HFFc6 (cell line): Measurements from ENCODE around the gene ZNF385D. TPM values are rescaled to one million over a fixed set of nuclear protein-coding genes. Genes with fewer than 3 reads are reported as not detected.
"Not testable (repeated sequence)": the region's sequence is repeated elsewhere in the genome, so short reads cannot be mapped to it uniquely, and the experiment has no call there.

ENCODE experiments used
- DNase-seq: peaks from one replicate; pipeline ENCODE4 v3.0.0-alpha.2; 2018
- H3K27ac Mint-ChIP-seq: 2 replicates; pipeline ENCODE4 v1.8.0; 2020; ENCODE audit warnings: mild to moderate bottlenecking, mixed read lengths
- H3K27me3 Mint-ChIP-seq: 2 replicates; pipeline ENCODE4 v1.8.0; 2021; ENCODE audit warnings: mild to moderate bottlenecking, moderate library complexity, mixed read lengths; ENCODE audit not compliant: insufficient read depth
- H3K36me3 Mint-ChIP-seq: 2 replicates; pipeline ENCODE4 v1.8.0; 2021; ENCODE audit warnings: low read depth, mixed read lengths
- H3K4me1 Mint-ChIP-seq: 2 replicates; pipeline ENCODE4 v1.8.0; 2020; ENCODE audit warnings: low read depth, mixed read lengths
- H3K4me3 Mint-ChIP-seq: 2 replicates; pipeline ENCODE4 v1.8.0; 2020; ENCODE audit warnings: mild to moderate bottlenecking, moderate library complexity, mixed read lengths
- H3K9me3 Mint-ChIP-seq: 2 replicates; pipeline ENCODE4 v1.8.0; 2020; ENCODE audit warnings: mild to moderate bottlenecking, mixed read lengths
- total RNA-seq, 6 experiments: library from RNA; stranded (reverse); fragmentation: NEBNext Ultra II Directional; extraction: Animal tissue kit (Norgen Biotek cat#: 25700); gene quantifications; 2 replicates in 1 of 6; 3 replicates in 5 of 6; pipeline ENCODE4 v1.2.3, GENCODE V29; 2021
- TF ChIP-seq, protein P1 (sequence below): fragments of 200-600 bp; sonication (generic); IDR thresholded peaks from 2 replicates; pipeline ENCODE4 v1.5.0; 2021; ENCODE audit warnings: antibody characterized with exemption, mild to moderate bottlenecking

The ZNF385D gene
- total RNA-seq, 6 experiments from 2014 or later, result 3.0 to 4.8 (median 4.1) TPM

DNA sequence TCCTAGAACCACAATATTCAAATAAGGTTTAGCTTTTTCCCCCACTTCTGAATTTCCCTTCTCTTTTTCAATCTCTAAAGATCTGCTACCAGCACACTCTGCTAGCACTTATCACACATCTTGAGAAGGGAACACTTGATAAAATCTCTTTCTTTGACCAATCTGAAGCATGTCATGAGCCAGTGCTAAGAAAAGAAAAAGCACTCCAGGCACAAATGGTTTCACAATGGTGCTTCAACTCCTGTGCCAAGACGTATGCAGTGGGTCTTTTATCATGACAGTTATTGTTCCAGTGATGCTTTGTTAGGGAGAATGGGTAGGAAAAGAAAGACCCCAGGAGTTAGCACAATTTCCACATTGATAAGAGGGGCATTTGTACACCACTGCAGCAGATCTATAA lies 248.4 kb downstream of the ZNF385D start:
- Mint-ChIP-seq H3K4me3 (no peak overlapping the region), H3K27me3 (peaks cover 2% of the 10 kb centered on the region), H3K9me3 (no peaks in the 10 kb centered on the region), H3K27ac (no peak overlapping the region), H3K36me3 (no peaks in the 10 kb centered on the region), H3K4me1 (peaks cover 9% of the 10 kb centered on the region)
- TF ChIP-seq, protein P1, sequence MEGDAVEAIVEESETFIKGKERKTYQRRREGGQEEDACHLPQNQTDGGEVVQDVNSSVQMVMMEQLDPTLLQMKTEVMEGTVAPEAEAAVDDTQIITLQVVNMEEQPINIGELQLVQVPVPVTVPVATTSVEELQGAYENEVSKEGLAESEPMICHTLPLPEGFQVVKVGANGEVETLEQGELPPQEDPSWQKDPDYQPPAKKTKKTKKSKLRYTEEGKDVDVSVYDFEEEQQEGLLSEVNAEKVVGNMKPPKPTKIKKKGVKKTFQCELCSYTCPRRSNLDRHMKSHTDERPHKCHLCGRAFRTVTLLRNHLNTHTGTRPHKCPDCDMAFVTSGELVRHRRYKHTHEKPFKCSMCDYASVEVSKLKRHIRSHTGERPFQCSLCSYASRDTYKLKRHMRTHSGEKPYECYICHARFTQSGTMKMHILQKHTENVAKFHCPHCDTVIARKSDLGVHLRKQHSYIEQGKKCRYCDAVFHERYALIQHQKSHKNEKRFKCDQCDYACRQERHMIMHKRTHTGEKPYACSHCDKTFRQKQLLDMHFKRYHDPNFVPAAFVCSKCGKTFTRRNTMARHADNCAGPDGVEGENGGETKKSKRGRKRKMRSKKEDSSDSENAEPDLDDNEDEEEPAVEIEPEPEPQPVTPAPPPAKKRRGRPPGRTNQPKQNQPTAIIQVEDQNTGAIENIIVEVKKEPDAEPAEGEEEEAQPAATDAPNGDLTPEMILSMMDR, result no peak
- DNase-seq, result no peak

DNA sequence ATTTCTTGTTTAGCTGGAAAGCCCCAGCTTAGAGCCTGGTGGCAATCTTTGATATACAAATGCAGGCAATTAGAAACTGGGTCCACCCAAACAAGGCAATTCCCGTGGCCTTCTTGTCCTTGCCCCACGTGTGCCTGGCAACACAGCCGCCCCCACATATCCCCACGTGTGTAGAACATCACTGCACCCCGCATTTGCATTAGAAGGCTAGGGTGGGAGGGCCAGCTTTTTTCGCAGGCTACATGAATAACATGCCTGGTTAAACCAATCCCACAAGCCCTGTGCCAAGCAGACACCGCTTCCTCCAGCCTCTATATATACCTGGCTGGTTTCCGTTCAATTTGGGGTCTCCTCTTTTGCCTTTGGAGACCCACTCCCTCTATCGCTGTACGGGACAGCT lies 250.2 kb downstream of the ZNF385D start:
- no peak overlapping the region for H3K4me3 Mint-ChIP-seq

GRCh38 chr3:21490671-21491070 lies 260.3 kb downstream of the ZNF385D start:
- H3K4me1 Mint-ChIP-seq, result peaks cover 24% of the 10 kb centered on the region
- H3K9me3 Mint-ChIP-seq, DNase-seq, H3K27me3 Mint-ChIP-seq, H3K36me3 Mint-ChIP-seq, H3K4me3 Mint-ChIP-seq, H3K27ac Mint-ChIP-seq: not testable (repeated sequence)

More for the DNA sequence above, 250.2 kb downstream of the ZNF385D start:
- Mint-ChIP-seq H3K9me3 (no peaks in the 10 kb centered on the region), H3K27me3 (peaks cover 2% of the 10 kb centered on the region; the same call in 1 of the 2 replicates), H3K36me3 (no peaks in the 10 kb centered on the region), H3K27ac (no peak overlapping the region), H3K4me1 (peaks cover 4% of the 10 kb centered on the region)
- TF ChIP-seq, protein P1, result no peak
- DNase-seq, result no peak

DNA sequence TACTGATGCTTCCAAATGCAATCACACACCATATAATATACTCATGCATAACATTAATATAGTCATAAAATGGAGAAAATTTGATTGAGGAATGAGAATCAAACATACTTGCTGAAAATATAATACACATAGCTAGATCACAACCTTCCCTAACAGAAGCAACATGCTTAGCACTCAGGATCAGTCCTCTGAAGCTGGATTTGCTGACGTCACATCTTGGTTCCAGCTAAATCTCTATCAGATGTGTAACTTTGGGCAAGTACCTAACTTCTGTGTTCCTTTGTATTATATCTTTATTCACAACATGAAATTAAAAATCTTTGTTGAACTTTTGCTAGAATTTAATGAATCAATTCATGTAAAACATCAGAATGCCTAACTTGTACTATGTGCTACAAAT lies 263.5 kb downstream of the ZNF385D start:
- peaks cover 45% of the 10 kb centered on the region for H3K4me1 Mint-ChIP-seq
- TF ChIP-seq, protein P1, result no peak
- no peak overlapping the region for H3K4me3 Mint-ChIP-seq
- no peaks in the 10 kb centered on the region for H3K9me3 Mint-ChIP-seq
- DNase-seq, result no peak
- no peaks in the 10 kb centered on the region for H3K27me3 Mint-ChIP-seq
- H3K36me3 Mint-ChIP-seq, result no peaks in the 10 kb centered on the region
- H3K27ac Mint-ChIP-seq, result no peak overlapping the region

- not testable (repeated sequence) for H3K4me3 Mint-ChIP-seq
Observed at GRCh38 chr3:21486024-21486935, 264.7 kb downstream of the ZNF385D start.

GRCh38 chr3:21484828-21485144 lies 266.2 kb downstream of the ZNF385D start:
- no peak for DNase-seq
- Mint-ChIP-seq H3K27ac (no peak overlapping the region; the same call in 1 of the 2 replicates), H3K36me3 (no peaks in the 10 kb centered on the region), H3K4me3 (no peak overlapping the region), H3K27me3 (no peaks in the 10 kb centered on the region), H3K9me3 (no peaks in the 10 kb centered on the region), H3K4me1 (peaks cover 60% of the 10 kb centered on the region)
- TF ChIP-seq, protein P1, result no peak

More at GRCh38 chr3:21486024-21486935, 264.7 kb downstream of the ZNF385D start:
- not testable (repeated sequence) for H3K9me3 Mint-ChIP-seq, H3K27me3 Mint-ChIP-seq, H3K36me3 Mint-ChIP-seq, DNase-seq
- peaks cover 57% of the 10 kb centered on the region for H3K4me1 Mint-ChIP-seq
- peak overlapping the region; percentile 16 for H3K27ac Mint-ChIP-seq
